GM19025 (cell line): ENCODE results near the gene SSC4D.

Source experiments
- ATAC-seq: cut with Tn5 transposase; IDR thresholded peaks from one replicate; pipeline ENCODE4 v1.9.1; 2021; ENCODE audit warnings: mild to moderate bottlenecking, low read depth, moderate library complexity; ENCODE audit not compliant: unreplicated experiment

Gene SSC4D

DNA sequence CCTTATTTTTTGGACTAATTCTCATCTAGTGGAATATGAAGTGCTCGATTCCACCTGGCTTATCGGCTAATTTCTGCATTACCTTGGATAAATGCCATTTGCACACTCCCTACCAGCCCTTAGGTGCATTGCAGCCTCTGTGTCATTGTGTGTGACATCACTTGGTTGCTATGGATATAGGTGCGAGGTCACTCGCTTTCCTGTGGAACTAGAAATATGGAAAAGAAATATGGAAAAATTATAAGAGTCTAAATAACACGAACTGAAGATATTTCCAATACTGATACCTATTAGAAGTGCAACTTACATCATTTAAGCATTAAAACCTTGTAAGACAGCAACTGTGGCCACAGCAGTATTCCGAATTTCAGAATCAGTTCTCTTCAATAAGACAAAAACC is 52.7 kb downstream of the SSC4D start:
- no peak for ATAC-seq

DNA sequence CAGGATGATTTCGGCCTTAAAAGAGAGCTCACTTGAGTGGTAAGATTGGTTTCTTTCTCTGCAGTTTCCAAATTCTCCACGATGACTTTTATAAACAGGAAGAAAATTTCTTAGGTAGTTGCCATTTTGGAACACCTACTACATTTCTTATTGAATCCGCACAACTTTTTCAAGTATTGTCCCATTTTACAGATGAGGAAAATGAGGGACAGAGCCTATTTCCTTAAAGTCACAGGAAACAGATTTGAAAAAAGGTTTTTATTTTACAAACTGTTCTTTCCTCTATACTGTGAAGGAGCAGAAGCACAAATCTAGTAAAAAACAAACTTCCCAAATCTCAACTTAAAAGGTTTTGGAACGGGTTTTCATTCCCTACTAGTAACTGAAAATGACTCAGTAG is 53.4 kb downstream of the SSC4D start:
- ATAC-seq = no peak

DNA sequence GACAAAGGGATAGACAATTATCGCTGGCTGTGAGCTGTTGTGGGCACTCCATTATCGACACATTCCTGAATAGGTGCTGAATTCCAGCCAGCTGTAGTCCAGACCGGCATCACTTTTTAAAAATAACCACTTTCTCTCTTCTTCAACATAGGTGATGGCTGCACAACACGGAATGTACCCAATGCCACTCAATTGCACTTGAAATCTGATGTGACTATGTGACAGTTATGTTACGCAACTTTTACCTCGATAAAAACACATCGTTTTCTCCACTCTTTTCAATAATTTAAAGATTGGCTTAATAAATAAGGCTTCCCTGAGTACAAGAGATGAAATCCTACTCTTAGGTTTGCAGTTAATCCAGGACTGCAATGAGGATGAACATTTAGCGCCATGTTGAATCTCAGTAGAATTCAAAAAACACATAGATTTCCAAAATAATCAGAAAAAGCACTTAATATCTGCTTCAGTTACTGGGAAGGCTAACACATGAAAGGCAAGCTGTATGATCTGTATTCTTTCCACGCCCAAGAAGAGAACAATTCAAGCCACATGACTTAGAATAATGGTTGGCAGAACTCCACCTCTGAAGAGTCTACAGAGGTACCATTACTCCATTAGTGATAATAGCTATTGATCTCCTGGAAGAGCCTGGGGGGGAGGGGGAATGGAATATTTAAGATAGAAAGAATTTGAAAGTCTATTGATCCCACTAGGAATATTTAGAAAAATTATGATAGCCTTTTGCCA is 54.3 kb downstream of the SSC4D start:
- no peak for ATAC-seq

DNA sequence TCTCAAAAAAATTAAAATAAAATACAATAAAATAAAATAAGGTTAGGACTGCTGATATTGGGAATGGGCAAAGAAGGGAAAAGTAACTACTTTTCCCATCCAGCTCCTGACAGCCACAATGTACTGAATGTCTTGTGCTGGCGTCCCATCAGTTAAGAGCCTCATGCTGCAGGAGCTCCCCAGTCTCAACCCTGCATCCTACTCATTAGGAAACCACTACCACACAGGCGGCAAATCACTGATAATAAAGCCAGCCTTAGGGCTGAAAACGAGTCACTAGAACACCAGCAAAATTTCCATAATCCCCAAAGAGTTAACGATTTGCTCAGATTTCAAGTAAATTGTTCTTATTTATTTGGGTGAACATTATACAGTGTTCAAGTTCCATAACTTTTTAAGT is 55.0 kb downstream of the SSC4D start:
- no peak for ATAC-seq

DNA sequence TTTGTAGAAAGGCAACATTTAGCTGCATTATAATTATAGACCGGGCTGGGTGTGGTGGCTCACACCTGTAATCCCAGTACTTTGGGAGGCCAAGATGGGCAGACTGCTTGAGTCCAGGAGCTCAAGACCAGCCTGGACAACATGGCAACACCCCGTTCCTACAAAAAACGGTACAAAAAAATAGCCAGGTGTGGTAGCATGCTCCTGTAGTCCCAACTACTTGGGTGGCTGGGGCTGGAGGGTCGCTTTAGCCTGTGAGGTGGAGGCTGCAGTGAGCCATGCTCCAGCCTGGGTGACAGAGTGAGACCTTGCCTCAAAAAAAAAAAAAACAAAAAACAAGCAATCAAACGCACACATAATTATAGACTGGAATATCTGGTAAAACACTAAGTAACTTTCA is 55.8 kb downstream of the SSC4D start:
- no peak for ATAC-seq

DNA sequence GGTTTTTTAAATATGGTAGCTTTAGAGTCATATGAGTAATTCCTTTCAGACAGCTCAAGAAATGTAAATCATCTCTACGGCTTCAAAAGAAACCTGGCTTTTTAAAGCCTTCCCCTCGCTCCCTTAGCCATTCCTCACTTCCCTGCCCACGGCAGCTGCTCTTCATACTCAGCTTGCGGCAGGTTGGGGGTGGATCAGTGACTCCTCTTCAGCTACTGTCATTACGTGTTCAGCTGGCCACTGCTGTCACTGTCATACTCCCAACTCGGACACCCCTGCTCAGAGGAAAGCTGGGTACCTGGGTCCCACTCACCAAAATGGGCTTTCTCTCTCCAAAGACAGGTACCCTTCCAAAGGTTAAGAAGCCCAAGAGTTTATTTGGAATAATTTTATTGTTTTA is 57.3 kb downstream of the SSC4D start:
- no peak for ATAC-seq

DNA sequence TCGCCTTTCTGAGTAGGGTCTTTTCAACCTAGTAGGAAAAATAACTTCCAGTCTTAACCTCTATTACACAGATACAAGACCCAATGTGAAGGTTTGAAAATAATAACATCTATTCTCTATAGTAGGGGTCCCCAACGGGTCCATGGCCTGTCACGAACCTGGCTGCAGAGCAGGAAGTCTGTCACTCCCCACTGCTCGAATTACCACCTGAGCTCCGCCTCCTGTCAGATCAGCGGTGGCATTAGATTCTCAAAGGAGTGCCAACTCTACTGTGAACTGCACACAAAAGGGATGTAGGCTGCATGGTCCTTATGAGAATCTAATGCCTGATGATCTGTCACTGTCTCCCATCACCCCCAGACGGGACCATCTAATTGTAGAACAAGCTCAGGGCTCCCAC is 58.1 kb downstream of the SSC4D start:
- ATAC-seq = no peak

DNA sequence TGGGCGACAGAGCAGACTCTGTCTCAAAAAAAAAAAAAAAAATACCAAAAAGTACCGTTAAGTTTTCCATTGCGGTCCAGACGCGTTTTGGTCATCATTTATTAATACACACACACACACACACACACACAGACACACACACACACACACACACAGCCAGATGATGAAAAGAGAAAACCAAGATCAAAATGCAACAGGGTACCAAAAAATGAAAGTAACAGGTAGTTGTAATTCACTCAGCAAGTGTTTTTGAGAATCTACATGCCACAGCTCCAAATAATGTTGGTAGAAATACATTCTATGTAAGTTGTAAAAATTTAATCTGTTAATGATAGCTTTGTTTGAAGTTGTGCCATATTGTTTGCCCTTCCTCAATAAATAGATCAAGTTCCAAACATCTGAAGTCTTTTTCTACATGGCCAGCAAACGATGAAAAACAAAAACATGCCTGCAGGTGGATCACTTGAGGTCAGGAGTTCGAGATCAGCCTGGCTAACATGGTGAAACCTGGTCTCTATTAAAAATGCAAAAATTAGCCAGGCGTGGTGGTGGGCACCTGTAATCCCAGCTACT is 60.1 kb downstream of the SSC4D start:
- no peak for ATAC-seq

DNA sequence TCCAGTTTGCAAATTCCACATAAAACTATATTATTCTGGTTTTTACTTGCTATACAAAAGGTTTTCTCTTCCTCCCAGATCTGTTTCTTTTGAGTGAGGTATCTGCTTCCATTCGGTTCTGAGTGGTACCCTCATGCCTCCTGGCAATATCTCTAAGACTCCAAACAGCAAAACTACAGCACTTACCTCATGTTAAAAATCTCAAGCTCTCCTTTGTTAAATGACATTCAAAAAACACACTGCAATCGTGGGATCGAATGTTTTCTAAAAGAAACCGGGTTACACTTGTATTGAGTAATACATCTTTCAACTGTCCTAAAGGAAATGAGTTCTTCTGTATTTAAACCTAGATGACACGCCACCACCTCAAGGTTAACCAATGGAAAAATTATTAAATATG is 61.8 kb downstream of the SSC4D start:
- no peak for ATAC-seq

DNA sequence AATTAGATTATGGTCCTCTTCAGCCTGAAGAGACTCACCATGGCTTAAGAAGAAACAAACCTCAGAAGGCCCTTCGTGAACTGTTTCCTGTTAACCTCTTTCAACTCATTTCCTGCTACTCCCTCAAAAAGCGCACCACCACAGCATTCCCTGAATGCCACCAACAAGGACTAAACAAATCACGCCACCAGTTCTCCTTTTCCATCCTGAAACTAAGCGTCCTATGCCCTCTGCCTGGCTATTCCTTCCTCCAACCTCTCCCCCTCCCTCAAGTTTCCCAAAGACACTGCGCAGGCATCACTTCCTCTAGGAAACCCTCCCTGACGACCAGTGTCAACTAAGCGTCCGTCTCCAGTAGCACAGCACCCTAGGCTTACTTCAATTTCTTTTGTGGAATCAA is 62.7 kb downstream of the SSC4D start:
- no peak for ATAC-seq

DNA sequence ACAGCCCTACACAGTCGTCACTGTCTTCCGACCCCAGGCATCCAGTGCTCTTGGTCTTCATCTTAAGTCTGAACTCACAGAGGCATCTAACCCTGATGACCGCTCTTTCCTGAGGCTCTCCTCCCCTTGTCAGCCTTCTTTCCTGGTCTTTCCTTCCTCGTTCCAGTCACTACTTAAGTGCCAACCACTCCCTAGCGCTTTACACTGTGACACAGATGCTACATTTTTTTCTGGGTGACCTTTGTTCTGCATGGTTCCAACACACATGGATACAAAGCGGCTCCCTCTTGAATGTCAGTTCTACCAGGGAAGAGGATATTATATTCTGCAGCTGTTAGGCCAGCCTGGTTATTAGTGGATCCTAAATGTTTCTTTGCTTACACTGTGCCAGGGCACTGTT is 63.4 kb downstream of the SSC4D start:
- no peak for ATAC-seq

DNA sequence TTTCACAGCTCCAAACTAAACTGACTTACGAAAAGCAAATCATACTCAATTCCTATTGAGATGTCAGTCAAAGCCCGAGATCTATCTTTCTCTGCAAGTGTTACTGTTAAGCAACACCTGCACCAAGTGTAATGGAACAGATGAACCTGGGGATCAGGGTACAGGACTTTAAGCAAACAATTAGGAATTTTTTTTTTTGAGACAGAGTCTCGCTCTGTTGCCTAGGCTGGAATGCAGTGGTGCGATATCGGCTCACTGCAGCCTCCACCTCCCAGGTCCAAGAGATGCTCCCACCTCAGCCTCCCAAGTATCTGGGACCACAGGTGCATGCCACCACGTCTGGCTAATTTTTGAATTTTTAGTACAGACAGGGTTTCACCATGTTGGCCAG is 65.6 kb downstream of the SSC4D start:
- ATAC-seq = no peak

DNA sequence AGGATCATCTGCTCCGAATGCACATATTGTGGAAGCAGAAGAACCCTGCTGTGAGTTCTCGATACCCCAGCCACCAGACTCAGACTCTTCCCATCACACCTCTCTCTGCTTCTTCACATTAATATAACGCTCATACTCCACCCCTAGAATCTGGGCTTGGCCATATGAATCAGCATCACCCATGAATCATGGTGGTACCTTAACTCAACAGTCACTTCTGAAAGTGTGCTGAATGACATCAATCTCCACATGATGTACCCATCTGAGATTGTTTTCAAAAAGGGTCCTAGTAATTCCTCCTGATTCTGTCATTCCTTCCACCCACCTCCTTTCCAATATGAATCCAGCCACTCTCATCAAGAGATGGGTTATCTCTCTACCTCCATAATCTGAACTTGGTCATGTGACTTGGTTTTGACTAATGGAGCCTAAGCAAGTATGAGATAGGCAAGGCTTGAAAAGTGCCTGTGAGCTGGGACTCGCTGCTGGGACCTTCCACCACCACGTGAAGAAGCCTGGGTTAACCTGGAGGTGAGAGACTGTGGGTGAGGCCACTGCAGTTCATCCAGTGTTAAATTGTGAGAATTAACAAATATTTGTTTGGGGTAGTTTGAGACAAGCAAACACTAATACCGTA is 66.1 kb downstream of the SSC4D start:
- ATAC-seq = no peak

DNA sequence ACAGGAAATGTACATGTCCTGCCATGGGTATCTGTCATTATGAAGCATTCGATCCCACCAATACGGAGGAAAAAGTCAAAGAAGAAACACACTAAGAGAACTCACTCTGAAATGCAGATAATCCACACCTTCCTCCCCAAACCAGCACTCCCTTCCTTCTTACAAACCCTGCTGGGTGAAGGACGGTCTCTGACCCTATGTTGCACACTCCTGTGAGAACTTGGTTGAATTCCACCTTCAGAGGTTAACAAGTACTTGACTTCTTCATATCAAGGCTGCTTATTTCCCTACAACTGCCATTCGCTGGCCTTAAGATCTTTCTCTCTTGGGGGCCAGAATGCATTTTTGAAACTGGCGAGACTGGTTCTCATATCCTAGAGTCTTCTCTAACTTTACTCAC is 67.3 kb downstream of the SSC4D start:
- ATAC-seq = no peak

DNA sequence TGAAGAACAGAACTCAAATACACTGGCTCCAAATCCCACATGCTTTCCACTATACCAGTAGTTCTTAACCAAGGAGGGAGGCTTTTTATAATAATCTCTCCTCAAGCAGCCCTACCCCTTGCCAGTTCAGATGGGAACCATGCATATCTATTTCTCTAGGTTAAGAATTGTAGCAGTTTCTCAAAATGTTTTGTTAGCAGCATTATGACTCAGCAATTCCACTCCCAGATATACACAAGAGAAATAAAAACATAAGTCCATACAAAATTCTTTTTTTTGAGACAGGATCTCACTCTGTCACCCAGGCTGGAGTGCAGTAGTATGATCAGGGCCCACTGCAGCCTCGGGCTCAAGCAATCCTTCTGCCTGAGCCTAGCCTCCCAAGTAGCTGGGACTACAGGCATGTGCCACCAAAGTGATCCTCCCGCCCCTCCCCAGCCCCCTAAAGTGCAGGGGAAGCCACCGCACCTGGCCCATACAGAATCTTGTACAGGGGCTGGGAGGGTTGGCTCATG is 68.8 kb downstream of the SSC4D start:
- no peak for ATAC-seq
